ENCODE data around the gene MOCS1.

GRCh38 chr6:39855356-39855995 is 78.8 kb downstream of the MOCS1 start:
- TF ChIP-seq CTCF (IDR thresholded peaks at IDR 0.05 in 4 of 5, conservative IDR thresholded peaks at IDR 0.05 in 1 of 5) = no peak
- no peak for TF ChIP-seq POLR2A (IDR thresholded peaks at IDR 0.05)
